HG02884 (cell line): ENCODE data around the gene EEFSEC.

Experiments used
- ATAC-seq: cut with Tn5 transposase; IDR thresholded peaks from one replicate; pipeline ENCODE4 v1.9.1; 2021; ENCODE audit warnings: mild to moderate bottlenecking, moderate library complexity; ENCODE audit not compliant: unreplicated experiment

The EEFSEC gene

GRCh38 chr3:128180436-128180835 lies 27.2 kb downstream of the EEFSEC start:
- ATAC-seq = no peak

GRCh38 chr3:128180913-128181312 lies 27.6 kb downstream of the EEFSEC start:
- ATAC-seq = no peak

GRCh38 chr3:128182656-128183055 lies 29.4 kb downstream of the EEFSEC start:
- ATAC-seq = no peak

GRCh38 chr3:128185630-128186447 lies 32.6 kb downstream of the EEFSEC start:
- ATAC-seq = no peak

- ATAC-seq = no peak
These were observed 34.2 kb downstream of the EEFSEC start for GRCh38 chr3:128187495-128187894.

GRCh38 chr3:128188326-128188725 lies 35.0 kb downstream of the EEFSEC start:
- ATAC-seq = no peak

- no peak for ATAC-seq
These were observed 35.7 kb downstream of the EEFSEC start for GRCh38 chr3:128188956-128189355.

- no peak for ATAC-seq
These were observed 37.2 kb downstream of the EEFSEC start for GRCh38 chr3:128190501-128190900.

GRCh38 chr3:128192131-128192530 lies 38.9 kb downstream of the EEFSEC start:
- no peak for ATAC-seq

- ATAC-seq = no peak
These were observed 39.9 kb downstream of the EEFSEC start for GRCh38 chr3:128193168-128193567.

- no peak for ATAC-seq
These were observed 41.6 kb downstream of the EEFSEC start for GRCh38 chr3:128194843-128195242.

GRCh38 chr3:128195369-128195768 lies 42.1 kb downstream of the EEFSEC start:
- ATAC-seq = no peak

GRCh38 chr3:128195802-128196201 lies 42.5 kb downstream of the EEFSEC start:
- no peak for ATAC-seq

GRCh38 chr3:128196647-128197046 lies 43.4 kb downstream of the EEFSEC start:
- no peak for ATAC-seq

- no peak for ATAC-seq
These were observed 44.6 kb downstream of the EEFSEC start for GRCh38 chr3:128197855-128198254.

- no peak for ATAC-seq
These were observed 45.0 kb downstream of the EEFSEC start for GRCh38 chr3:128198313-128198712.

GRCh38 chr3:128199110-128199509 lies 45.8 kb downstream of the EEFSEC start:
- ATAC-seq = no peak

- ATAC-seq = no peak
These were observed 48.0 kb downstream of the EEFSEC start for GRCh38 chr3:128201158-128201755.

- ATAC-seq = no peak
These were observed 49.9 kb downstream of the EEFSEC start for GRCh38 chr3:128203169-128203568.

- no peak for ATAC-seq
These were observed 52.4 kb downstream of the EEFSEC start for GRCh38 chr3:128205558-128206145.

- no peak for ATAC-seq
These were observed 54.7 kb downstream of the EEFSEC start for GRCh38 chr3:128207951-128208350.

GRCh38 chr3:128210711-128211110 lies 57.4 kb downstream of the EEFSEC start:
- no peak for ATAC-seq
